ENCODE data around the gene ACSS2.
"Not testable (repeated sequence)": the region's sequence is repeated elsewhere in the genome, so short reads cannot be mapped to it uniquely, and the experiment has no call there.

The ACSS2 gene

DNA sequence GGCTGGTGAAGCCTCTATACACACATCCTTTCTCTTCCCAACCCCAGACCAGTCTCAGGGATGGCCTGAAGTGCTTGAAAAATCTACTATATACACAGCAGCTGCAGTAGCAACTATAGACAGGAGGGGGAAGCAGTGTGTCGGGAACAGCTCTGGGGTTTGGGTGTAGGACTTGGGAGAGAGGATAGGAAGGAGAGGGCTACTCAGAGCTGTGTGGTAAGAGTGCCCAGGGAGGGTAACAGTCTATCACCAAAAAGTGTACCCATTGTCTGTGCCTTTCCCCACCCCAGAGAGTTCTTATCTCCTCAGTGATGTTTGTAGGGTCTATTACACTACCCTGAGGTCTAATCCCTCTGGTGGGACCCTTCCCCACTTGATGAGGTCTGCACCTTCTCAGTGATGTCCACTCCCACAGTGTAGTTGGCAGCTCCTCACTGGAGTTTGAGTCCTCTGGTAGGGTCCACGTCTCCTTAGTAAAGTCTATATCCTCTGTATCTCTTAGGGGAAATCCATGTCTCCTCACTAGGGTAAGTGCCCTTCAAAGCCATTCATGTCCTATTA, 2.2 kb upstream of the ACSS2 start:
- DNase-seq, result peak; percentile 10

GRCh38 chr20:34875642-34876405, 588 bp upstream of the ACSS2 start:
- no peak for DNase-seq

- DNase-seq, result no peak
These were observed 3.9 kb downstream of the ACSS2 start for GRCh38 chr20:34880215-34880850.

DNA sequence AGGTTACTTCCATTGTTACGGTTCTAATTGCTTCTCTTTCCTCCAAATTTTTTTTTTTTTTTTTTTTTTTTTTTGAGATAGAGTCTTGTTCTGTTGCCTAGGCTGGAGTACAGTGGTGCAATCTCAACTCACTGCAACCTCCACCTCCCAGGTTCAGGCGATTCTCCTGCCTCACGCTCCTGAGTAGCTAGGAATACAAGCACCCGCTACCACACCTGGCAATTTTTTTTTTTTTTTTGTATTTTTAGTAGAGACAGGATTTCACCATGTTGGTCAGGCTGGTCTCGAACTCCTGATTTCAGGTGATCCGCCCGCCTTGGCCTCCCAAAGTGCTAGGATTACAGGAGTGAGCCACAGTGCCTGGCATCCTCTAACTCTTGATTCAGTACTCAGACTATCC, 4.6 kb downstream of the ACSS2 start:
- not testable (repeated sequence) for DNase-seq

- DNase-seq, result no peak
These were observed 5.3 kb downstream of the ACSS2 start for GRCh38 chr20:34881689-34882088.

DNA sequence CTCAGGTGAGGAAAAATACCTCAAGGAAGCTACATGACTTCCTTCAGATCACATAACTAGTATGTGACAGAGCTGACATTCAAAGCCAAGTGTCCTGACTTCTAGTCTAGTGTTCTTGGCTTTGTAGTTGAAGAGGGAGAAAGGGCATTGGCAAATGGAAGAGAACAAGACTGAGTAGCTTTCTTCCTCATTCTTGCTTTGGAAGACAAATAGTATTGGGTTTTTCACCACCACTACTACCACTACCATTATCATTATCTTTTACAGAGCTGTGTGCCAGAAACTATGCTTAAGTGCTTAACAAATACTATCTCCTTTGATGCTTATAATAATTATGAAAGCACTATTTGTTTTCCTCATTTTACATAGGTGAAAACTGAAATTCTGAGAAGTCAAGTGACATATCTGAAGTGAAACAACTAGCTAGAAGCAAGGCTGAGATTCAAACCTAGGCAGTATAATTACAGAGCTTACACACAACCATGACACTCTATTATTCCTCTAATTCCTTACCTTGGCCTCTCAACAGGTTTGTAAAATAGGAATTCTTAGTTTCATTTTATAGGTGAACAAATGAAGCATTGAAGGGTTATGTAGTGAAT, 6.8 kb downstream of the ACSS2 start:
- no peak for DNase-seq

DNA sequence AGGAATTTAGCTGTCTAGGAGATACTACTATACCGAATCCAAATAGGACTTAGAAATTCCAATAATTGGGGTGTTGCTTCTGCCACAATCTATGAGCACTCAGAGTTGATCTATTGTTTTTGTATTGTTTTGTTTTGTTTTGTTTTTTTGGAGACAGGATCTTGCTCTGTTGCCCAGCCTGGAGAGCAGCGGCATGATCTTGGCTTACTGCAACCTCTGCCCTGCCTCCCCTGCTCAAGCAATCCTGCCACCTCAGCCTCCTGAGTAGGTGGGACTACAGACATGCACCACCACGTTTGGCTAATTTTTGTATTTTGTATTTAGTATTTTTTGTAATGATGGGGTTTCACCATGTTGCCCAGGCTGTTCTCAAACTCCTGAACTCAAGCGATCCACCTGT, 7.4 kb downstream of the ACSS2 start:
- no peak for DNase-seq

DNA sequence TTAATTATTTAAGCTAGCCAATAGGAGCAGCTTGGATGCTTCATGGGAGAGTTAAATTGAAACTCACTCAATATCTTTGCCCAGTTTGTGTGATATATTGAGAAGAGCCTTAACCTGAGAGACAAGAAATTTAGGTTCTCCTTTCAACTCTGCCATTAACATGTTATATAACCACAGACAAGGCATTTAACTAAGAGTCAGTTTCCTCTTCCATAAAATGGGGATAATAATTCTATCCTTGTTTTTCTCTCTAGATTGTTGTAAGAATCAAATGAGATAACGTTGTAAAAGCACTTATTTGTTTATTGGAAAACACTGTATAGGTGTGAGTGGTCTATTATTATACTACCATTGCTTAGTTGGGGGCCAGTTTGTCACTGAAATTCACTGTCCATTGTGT, 7.8 kb downstream of the ACSS2 start:
- DNase-seq, result no peak

GRCh38 chr20:34886122-34886521, 9.7 kb downstream of the ACSS2 start:
- DNase-seq, result no peak

GRCh38 chr20:34887023-34887422, 10.6 kb downstream of the ACSS2 start:
- no peak for DNase-seq

DNA sequence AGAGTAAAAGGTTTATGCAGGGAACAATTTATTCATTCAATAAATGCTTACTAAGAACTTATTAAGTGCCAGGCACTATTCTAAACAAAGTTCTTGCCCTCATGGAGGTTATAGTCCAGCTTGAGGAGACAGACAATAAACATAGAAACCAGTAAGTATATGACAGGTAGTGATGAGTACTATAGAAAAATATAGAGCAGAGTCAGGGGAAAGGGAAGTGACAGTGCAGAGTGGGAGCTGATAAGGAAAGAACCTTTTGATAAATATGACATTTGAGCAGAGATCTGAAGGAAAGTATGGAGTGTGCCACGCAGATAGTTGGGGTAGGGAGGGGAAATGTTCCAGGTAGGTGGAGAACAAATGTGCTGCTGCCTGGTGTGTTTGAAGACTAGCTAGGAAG, 12.1 kb downstream of the ACSS2 start:
- no peak for DNase-seq

DNA sequence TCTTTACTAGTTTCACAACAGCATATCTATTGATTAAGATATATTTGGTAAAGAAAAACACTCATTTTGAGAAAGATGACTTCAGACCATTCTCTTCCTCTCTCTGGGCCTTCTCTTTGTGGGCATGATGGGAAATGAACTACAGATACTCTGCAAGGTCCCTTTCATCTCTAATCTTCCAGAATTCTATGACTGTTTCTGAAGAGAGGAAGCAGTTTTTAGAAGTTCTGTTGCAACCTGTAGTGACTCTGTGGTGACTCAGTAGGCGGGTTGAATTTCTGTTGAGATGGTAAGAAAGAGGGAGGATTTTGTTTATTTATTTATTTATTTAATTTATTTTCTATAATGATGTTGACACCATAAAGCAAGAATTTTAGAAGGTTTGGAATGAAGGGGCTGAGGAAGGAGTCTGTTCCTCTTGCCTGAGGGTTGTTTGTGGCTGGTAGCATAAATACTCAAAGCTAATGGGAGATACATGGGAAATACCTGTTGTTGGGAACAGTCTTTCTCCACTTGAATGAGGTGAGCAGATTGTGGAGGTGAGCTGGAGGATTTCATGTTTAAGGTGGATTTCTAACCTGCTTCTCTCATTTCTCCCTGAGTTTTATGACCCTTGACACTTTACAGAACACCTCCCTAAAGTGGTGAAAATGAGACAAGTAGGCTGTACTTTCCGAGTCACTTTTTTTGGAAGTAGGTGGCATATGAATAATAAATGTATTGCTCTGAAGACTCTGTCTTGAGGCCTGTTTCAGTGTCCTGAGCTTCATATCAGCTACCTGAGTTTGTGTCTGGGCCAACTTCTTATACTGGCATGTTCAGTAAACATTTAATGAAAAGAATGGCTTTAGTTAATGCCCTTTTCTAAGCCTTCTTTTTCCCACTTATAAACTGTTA, 15.0 kb downstream of the ACSS2 start:
- DNase-seq, result no peak

- DNase-seq, result no peak
These were observed 16.3 kb downstream of the ACSS2 start for GRCh38 chr20:34892671-34893070.

DNA sequence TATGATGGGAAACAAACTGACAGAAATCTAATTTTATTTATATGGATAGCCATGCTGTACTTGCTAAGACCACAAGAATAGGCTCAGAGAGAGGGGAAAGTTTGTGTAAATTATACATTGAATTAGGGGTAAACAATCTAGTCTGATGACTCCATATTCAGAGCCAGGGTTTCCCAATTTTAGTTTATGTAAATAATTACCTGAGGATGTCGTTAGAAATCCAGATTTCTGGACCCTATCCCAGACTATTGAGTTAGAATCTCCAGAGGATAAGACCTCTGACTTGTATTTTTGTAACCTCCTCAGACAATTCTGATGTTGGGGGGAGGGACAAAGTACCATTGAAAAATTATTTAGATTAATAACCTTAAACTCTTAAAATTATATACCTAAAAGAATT, 18.3 kb downstream of the ACSS2 start:
- no peak for DNase-seq

DNA sequence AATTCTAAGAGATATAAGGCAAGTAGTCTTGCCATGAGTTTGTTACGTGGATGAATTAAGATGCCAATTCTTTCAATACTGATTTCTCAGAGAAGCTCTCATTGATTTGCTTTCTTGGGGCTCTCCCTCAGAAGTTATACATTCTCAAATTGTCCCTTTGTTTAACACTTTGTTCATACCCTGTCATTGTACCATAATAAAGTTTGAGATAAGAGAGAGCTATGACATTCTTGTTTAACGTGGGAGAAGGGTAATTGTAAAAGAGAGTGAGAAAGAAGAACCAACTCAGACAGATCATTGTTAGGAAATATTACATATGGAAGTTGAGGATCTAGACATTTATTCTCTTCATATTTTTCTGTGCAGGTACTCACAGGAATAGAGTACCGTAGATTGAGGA, 19.1 kb downstream of the ACSS2 start:
- DNase-seq, result no peak

DNA sequence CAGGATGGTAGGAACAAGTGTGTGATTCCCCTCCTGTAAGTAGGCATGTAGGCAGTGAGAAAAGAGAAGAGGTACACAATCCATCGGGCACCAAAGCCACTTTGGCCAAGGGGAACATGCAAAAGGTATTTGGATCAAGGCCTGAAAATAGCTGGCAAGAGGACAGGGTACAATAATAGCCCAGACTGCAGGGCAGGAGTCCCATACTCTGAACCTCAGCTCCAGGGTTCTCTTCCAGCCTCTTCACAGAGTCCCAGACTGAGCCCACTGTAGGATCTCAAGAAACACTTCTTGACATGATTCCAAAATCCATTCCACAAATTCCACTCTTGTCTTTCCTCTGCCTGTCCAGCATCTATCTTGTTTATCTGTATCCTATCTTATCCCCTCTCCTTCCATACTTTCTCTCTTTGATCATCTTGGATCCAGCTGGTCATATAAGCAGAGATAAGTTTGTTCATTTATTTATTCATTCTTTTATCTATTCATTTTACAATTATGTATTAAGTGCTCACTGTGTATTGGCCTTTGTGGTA, 19.7 kb downstream of the ACSS2 start:
- no peak for DNase-seq

GRCh38 chr20:34898129-34898528, 21.7 kb downstream of the ACSS2 start:
- DNase-seq, result not testable (repeated sequence)

DNA sequence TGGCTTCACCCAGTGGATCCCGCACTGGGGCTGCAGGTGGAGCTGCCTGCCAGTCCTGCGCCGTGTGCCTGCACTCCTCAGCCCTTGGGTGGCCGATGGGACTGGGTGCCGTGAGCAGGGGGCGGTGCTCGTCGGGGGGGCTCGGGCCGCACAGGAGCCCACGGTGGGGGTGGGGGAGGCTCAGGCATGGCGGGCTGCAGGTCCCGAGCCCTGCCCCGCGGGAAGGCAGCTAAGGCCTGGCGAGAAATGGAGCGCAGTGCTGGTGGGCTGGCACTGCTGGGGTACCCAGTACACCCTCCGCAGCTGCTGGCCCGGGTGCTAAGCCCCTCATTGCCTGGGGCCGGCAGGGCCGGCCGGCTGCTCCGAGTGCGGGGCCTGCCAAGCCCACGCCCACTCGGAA, 22.3 kb downstream of the ACSS2 start:
- not testable (repeated sequence) for DNase-seq

- DNase-seq, result no peak
These were observed 27.8 kb downstream of the ACSS2 start for GRCh38 chr20:34904202-34904621.

DNA sequence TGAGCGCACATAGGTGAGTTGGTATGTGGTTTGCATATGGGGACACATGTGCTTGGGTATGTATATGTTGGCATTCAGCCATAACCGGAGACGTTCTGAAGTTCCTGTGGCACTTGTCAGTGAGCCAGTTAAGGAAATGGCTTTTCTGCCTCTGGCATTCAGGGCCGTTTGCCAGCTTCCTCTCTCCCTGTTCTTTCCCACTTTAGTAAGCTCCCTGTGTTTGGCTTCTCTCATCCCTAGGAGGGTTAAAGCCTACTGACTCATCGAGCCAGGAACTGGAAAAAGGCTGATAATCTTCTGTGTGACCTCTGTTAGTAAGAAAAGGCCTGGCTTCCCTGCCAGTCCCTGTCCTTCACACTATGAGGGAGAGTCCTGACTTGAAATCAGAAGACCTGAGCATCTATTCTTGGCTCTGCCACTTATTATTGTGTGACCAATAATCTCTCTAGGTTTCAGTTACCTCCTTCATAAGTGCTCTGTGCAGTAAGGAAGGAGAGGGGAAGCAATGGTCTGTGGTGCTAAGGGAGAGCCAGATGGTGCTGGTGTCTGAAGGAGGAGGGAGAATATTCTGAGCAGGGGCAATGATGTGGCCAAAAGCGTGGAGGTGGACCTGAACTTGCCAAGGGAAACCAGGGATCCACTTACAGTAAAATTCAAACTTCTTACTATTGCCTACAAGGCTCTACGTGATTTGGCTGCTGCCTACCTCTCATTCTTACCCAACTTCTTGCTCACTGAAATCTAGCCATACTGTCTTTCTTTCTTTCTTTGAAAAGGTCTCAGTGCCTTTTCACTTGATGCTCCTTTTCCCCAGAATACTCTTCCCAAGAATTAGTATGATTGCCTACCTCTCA, 31.4 kb downstream of the ACSS2 start:
- no peak for DNase-seq

DNA sequence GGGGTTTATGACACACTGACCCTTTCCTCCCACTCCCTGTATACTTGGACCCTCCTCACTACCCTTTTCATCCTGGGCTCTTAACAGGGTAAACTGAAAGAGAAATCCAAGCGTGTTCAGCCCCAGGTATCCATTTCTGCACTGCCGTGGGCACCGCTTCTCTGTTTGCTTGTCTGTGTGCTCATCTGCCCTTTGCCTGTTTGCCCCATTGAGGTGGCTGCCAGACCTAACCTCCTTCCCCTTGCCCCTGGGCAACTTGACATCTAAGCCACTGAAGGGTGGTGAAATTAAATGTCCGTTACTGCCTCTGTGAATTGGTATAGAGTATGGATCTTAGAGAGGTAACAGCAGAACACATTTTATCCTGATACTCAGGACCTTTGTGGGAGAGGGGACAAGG, 38.7 kb downstream of the ACSS2 start:
- no peak for DNase-seq

Measured in activated gamma-delta T cell treated with Interleukin-2 at 50 U/mL for 16 hours (primary cell).